Loucy (cell line): ENCODE results near the gene TMBIM6.
"Not testable (repeated sequence)": the region's sequence is repeated elsewhere in the genome, so short reads cannot be mapped to it uniquely, and the experiment has no call there.

ENCODE experiments used
- CTCF ChIP-seq: fragments of 200-600 bp; sonication (generic); conservative IDR thresholded peaks from 2 replicates; pipeline ENCODE4 v1.5.1; 2014; ENCODE audit warnings: mild to moderate bottlenecking, antibody characterized with exemption, low read length
- EZH2phosphoT487 ChIP-seq: fragments of 200-600 bp; IDR thresholded peaks from 2 replicates; pipeline ENCODE4 v1.6.1; 2018; ENCODE audit warnings: antibody characterized with exemption, mild to moderate bottlenecking, moderate library complexity, borderline replicate concordance

GRCh38 chr12:49738721-49739120 is 2.6 kb upstream of the TMBIM6 start:
- TF ChIP-seq CTCF, EZH2phosphoT487: not testable (repeated sequence)
